Posterior vena cava (tissue), 2 donors: Measurements from ENCODE around the gene NOS1AP. TPM values are rescaled to one million over a fixed set of nuclear protein-coding genes. Genes with fewer than 3 reads are reported as not detected.

Experiments
- DNase-seq: peaks from one replicate; pipeline ENCODE4 v3.0.0-alpha.2; 2020; ENCODE audit warnings: low spot score
- intact Hi-C, 2 donors: fragments of 100-400 bp; cut with DNase I; formaldehyde crosslinking; loops; one replicate each; pipeline versions ENCODE4 v1.14.1 to v1.14.2; 2022 to 2023
- long read RNA-seq, 2 donors: library from polyadenylated mRNA; unstranded; transcript quantifications; one replicate each; pipeline ENCODE4 v2.0.0, GENCODE V29; 2020 to 2021
- total RNA-seq, 2 donors: library from RNA; stranded (reverse); fragmentation: NEBNext Ultra II Directional; extraction: Animal tissue kit (Norgen Biotek cat#: 25700); gene quantifications; one replicate each; pipeline ENCODE4 v1.2.1, GENCODE V29; 2021
- donor health status: DM: yes; HTN: yes; CAD: no.
- donor health status: DM: yes; HTN: yes; CAD: no.

NOS1AP gene
- total RNA-seq = 1 to 10 TPM; 3.7 to 5.0 TPM
- long read RNA-seq, donor 1, full-length matches to known transcripts = 1 of 2 reads
- long read RNA-seq, donor 1, partial matches to known transcripts = 0 of 2 reads
- long read RNA-seq, donor 1, other reads (novel, unspliced or antisense) = 1 of 2 reads
- long read RNA-seq, donor 2, partial matches to known transcripts = 2 of 3 reads
- long read RNA-seq, donor 2, other reads (novel, unspliced or antisense) = 1 of 3 reads

DNA sequence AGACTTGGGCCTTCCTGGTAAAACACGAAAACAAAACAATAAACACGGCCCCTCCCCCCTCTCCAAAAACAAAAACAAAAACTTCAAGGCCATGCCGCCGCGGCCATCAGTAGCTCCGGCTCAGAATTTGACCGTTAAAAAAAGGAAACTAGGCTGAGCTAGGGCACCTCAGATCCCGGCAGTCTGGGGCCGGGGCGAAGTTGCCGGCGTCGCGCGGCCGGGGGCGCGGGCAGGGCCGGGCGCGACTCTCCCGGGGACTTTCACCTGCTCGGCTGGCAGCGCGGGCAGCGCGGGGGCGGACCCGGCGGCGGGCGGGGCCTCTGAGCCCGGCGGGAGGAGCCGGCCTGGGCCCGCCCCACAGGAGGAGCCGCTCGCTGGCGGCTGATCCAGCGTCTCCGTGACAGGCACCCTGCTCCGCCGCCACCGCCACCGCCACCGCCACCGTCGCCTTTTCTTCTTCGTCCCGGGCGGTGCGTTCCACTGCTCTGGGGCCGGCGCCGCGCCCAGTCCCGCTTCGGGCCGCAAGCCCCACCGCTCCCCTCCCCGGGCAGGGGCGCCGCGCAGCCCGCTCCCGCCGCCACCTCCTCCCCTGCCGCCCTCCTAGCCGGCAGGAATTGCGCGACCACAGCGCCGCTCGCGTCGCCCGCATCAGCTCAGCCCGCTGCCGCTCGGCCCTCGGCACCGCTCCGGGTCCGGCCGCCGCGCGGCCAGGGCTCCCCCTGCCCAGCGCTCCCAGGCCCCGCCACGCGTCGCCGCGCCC lies at the start of gene NOS1AP:
TSS of gene NOS1AP (plus strand) at position 358 of the 760 bp plus-strand sequence. CDS start 487 bp downstream, outside the sequence.
- DNase-seq = peak; percentile 92
- intact Hi-C loops = loop anchor here in 1 of 2 donors (10.0 kb wide), 1 partner anchor 205 kb away; no protein-coding TSS in a partner anchor

DNA sequence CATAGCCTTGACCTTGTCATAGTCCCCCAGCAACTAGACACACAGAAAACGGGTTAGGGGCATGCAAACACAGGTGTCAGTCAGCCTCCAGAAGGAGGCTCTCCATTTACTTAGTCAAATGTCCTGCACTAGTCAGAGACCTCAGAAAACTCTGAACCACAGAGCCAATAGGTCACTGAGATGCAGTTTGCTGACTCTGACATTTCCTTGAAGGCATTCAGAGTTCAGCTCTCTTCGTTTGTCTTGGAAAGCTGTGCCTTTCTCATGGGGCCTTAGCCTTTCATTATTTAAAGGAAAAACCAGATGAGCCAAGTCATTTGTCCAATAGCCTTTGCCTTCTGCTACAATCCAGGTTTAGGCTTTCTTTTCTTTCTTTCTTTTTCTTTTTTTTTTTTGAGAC lies 49.3 kb upstream of the NOS1AP start:
- intact Hi-C loops = loop anchor here (10.0 kb wide), 2 partner anchors 55 to 155 kb away; no protein-coding TSS in a partner anchor
- DNase-seq = no peak

- no peak for DNase-seq
- intact Hi-C loops = loop anchor here (10.0 kb wide), 2 partner anchors 56 to 156 kb away; no protein-coding TSS in a partner anchor
Observed at GRCh38 chr1:162021124-162021523, 48.4 kb upstream of the NOS1AP start.

- intact Hi-C loops = loop anchor here (10.0 kb wide), 2 partner anchors 58 to 158 kb away; no protein-coding TSS in a partner anchor
- DNase-seq = no peak
Observed at GRCh38 chr1:162022626-162023025, 46.9 kb upstream of the NOS1AP start.

GRCh38 chr1:162023181-162023546 lies 46.3 kb upstream of the NOS1AP start:
- no peak for DNase-seq
- intact Hi-C loops = loop anchor here (10.0 kb wide), 2 partner anchors 58 to 158 kb away; no protein-coding TSS in a partner anchor

DNA sequence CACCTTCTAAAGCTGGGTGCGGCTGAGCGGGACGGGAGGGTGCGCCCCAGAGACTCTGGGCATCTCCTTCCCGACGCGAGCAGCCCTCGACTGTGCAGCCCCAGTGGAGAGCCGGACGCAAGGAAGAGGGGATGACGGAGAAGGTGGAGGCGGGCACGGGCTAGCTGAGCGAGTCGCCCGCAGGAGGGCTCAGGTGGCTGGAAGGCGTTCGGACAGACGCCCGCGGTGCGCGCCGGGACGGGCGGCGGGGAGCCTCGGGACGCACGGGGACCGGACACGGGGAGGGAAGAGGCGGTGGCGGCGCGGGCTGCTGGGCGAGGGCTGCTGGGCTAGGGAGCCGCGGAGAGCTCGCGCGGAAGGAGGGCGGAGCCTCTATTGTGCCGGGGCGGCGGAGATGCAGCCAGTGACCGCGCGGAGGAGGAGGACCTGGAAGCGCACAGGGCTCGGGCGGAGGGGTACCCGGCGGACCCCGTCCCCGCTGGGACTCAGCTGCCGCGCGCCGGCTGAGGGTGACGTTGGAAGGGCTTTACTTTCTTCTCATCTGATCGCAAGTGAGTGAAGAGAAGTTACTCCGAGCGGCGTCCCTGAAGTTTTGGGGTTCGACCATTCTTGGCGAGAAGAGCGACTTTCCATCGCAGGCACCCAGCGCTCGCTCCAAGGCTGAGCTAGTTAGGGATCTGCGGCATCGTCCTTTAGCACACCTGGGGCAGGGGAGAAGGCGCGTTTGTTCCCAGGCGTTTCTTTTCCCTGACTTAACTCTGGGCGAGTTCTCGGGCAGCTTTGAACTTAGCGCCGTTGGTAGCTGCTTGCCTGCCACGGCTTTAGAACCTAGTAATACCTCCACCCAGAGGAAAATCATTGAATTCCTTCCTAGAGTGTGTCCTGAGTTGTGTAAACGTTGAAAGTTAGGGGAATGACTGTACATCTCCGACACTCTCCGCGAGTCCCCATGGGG lies 45.7 kb upstream of the NOS1AP start, which contains the start of gene OLFML2B:
TSS of gene OLFML2B (minus strand) at position 323 of the 955 bp plus-strand sequence. CDS start 439 bp downstream, outside the sequence.
- DNase-seq = peak; percentile 93
- intact Hi-C loops = loop anchor here (10.0 kb wide), 2 partner anchors 59 to 159 kb away; no protein-coding TSS in a partner anchor

DNA sequence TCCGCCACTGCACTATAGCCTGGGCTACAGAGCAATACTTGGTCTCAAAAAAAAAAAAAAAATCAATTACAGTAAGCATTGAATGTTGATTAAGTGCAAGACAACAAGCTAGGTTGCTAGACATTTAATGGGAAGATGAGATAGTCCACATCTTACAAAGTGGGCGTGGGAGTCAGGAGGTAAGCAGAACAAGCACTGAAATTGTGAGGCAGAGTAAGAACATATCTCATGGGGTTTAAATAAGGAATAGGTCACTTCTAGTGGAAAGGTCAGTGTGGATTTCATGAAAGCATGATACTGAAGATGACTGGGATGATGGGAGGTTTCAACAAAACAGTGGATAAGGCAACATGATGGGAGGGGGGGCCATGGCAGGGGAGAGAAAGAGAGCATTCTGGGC lies 44.0 kb upstream of the NOS1AP start:
- intact Hi-C loops = loop anchor here (10.0 kb wide), 2 partner anchors 61 to 161 kb away; no protein-coding TSS in a partner anchor

DNA sequence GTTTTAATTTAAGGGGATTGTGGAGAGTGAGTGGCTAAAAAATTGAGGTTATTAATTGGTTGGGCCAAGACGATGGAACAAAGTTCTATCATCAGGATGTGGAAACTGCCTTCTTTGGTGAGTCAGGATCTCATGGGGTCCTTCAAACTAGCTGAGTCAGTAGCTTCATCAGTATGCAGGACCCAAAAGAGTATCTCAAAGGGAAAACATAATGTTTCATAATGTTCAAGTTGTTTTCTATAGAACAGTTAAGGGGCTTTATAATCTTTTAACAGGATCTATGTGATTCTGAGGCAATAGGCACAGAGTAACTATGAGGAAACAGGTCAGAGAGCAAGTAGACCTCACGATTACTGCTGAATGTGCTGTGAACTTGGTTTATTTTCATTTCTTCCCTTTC lies 42.6 kb upstream of the NOS1AP start:
- intact Hi-C loops = loop anchor here (10.0 kb wide), 2 partner anchors 62 to 162 kb away; no protein-coding TSS in a partner anchor
- no peak for DNase-seq

More for the DNA sequence above, 44.0 kb upstream of the NOS1AP start:
- no peak for DNase-seq

GRCh38 chr1:162028726-162029125 lies 40.8 kb upstream of the NOS1AP start:
- no peak for DNase-seq
- intact Hi-C loops = loop anchor here (10.0 kb wide), 2 partner anchors 64 to 164 kb away; no protein-coding TSS in a partner anchor

DNA sequence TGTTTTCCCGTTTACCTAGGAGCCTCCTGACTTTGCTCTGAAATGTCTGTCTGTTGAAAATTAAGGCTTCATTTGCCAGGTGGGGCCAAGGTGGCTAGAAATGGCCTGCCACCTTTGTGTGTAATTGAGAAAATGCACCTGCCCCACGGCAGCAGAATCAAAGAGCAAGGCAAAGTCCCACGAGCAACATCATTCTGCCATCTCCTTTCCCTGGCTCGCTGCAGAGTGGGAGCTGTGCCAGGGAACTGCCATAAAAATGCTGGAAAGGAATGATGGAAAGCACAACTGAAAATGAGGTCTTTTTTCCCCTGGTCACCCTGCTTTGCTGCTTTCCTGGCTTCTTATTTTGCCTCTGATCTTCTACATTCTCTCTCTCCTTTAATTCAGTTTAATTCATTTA lies 40.3 kb upstream of the NOS1AP start:
- intact Hi-C loops = loop anchor here (10.0 kb wide), 2 partner anchors 64 to 164 kb away; no protein-coding TSS in a partner anchor

DNA sequence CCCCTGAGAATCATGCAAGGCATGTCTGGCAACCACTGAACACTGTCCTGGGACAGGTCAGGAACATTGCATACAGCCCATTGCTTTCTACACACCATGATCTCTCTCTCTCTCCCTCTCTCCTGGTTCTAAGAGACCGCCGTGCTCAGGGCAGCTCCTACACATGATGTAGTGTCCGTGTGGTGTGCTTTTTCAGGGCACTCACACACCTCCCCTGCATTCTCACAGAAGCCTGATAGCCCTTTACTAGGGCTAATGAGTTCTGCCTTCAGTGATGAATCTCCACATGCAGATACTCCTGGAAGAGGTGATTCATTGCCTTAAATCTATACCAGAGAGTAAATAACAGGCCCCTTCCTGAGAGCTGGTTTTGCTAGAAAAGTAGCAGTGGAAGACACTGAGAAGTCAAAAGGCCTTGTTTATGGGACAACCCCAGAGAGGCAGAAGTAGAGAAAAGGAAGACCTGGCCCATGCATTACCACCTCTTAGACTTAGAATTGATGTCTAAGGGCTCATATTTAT lies 38.7 kb upstream of the NOS1AP start:
- no peak for DNase-seq
- intact Hi-C loops = loop anchor here in 1 of 2 donors (5.0 kb wide), 1 partner anchor 154 kb away; no protein-coding TSS in a partner anchor

More for the DNA sequence above, 40.3 kb upstream of the NOS1AP start:
- DNase-seq = no peak

DNA sequence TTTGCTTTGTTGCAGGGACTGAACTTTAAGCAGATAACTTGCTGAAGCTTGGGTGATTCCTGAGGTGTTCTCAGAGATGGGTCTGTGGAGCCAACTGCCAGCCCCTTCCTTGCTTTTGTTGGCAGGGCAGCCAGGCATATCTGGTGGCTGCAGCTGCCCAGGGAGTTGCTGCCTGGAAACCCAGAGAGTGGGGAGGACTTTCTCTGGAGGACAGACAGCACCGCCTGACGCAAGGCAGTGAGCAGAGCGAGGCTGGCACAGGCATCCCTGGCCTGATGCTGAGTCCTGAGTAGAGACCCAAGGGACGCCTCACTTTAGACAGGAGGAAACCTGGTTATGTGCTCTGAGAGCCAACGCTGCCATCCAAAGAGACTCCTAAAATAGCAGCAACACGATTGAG lies 36.1 kb upstream of the NOS1AP start:
- DNase-seq = no peak
- intact Hi-C loops = loop anchor here in 1 of 2 donors (5.0 kb wide), 1 partner anchor 156 kb away; no protein-coding TSS in a partner anchor

GRCh38 chr1:162035241-162035640 lies 34.2 kb upstream of the NOS1AP start:
- no peak for DNase-seq
- intact Hi-C loops = loop anchor here in 1 of 2 donors (5.0 kb wide), 1 partner anchor 243 kb away; no protein-coding TSS in a partner anchor

DNA sequence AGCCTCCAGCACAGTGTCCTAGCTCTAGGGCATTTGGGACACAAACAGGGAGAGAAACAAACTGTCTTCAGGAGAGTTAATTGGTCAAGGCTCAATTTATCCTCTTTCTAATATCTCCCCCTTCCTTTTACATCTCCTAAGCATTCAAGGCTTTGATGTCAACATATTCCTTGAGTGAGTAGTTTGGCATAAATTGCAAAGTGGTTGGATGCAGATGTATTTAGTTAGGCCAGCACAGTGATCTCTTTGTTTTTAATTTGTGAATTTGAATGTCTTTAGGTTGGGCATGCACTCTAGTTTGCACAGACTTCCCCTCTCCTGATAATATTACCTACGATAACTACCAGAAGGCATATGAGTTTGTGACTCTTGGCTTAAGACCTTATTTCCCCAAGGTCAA lies 33.3 kb upstream of the NOS1AP start:
- no peak for DNase-seq
- intact Hi-C loops = loop anchor here in 1 of 2 donors (5.0 kb wide), 1 partner anchor 244 kb away; no protein-coding TSS in a partner anchor

GRCh38 chr1:162038624-162039023 lies 30.9 kb upstream of the NOS1AP start:
- intact Hi-C loops = loop anchor here (2.0 to 5.0 kb wide), 2 partner anchors 244 to 246 kb away; no protein-coding TSS in a partner anchor
- no peak for DNase-seq

GRCh38 chr1:162040001-162040400 lies 29.5 kb upstream of the NOS1AP start:
- intact Hi-C loops = no loop called here
- no peak for DNase-seq

DNA sequence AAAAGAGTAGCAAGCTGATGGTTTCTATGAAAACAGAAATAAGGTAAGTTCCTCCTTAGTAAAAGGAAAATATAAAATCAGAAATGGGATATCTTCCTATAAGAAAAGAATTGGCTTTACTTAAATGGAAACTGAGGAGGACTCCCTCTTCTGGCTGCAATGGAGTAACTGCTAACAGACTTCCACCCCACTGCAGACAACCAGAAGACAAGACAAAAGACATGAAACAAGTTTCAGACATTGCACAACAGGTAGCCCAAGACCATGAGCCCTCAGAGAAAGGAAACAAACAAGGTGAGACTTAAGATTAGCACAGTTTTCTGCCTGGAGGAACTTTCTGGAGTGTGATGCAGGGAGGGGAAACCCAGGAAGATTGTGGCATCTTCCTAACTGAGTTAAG lies 28.8 kb upstream of the NOS1AP start:
- intact Hi-C loops = no loop called here
- no peak for DNase-seq

DNA sequence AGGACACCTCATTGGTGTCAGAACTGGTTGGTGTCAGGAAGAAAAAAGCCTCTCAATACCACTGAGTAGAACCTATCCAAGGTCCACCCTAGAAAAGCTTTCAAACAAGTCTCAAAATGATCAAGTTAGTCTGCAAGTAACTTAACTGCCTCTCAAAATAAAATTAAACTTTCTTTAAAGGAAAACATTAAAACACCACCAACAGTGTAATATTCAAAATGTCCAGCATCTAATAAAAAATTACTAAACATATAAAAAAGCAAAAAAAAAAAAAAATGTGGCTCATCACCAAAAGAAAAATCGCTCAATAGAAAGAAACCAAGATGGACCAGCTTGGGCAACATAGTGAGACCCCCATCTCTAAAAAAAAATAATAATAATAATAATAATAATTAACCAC lies 27.1 kb upstream of the NOS1AP start:
- intact Hi-C loops = no loop called here
- no peak for DNase-seq
